SKM-1 treated with dmso at 0.1 percent for 144 hours (cell line): Measurements from ENCODE around the gene CDK5RAP1.
"Not testable (repeated sequence)": the region's sequence is repeated elsewhere in the genome, so short reads cannot be mapped to it uniquely, and the experiment has no call there.

Experiments used
- DNase-seq: peaks from one replicate; lab custom pipeline; 2025; ENCODE audit not compliant: unreplicated experiment; lab: John Stamatoyannopoulos, UW

The CDK5RAP1 gene

GRCh38 chr20:33401184-33401920 lies at the start of gene CDK5RAP1:
Gene CDK5RAP1, minus strand, starts transcription at chr20:33401519. Its CDS starts 4,455 bp downstream, at chr20:33397064.
- DNase-seq = peak; percentile 78

GRCh38 chr20:33450867-33451266 lies 49.5 kb upstream of the CDK5RAP1 start:
- no peak for DNase-seq

GRCh38 chr20:33445881-33446625 lies 44.7 kb upstream of the CDK5RAP1 start:
- DNase-seq = no peak

GRCh38 chr20:33444797-33445560 lies 43.7 kb upstream of the CDK5RAP1 start:
- no peak for DNase-seq

GRCh38 chr20:33443512-33444239 lies 42.4 kb upstream of the CDK5RAP1 start, which contains the start of gene SNTA1:
Gene SNTA1, minus strand, starts transcription at chr20:33443763. Its CDS starts 143 bp downstream, at chr20:33443620.
- DNase-seq = peak; percentile 89

GRCh38 chr20:33443006-33443511 lies 41.7 kb upstream of the CDK5RAP1 start:
- DNase-seq = no peak

GRCh38 chr20:33442136-33443005 lies 41.1 kb upstream of the CDK5RAP1 start:
- DNase-seq = no peak

GRCh38 chr20:33441142-33441955 lies 40.0 kb upstream of the CDK5RAP1 start:
- DNase-seq = no peak

- not testable (repeated sequence) for DNase-seq
Measured at GRCh38 chr20:33440562-33440961, 39.2 kb upstream of the CDK5RAP1 start.

GRCh38 chr20:33438481-33438880 lies 37.2 kb upstream of the CDK5RAP1 start:
- DNase-seq = no peak

- no peak for DNase-seq
Measured at GRCh38 chr20:33437141-33437911, 36.0 kb upstream of the CDK5RAP1 start.

GRCh38 chr20:33434434-33434833 lies 33.1 kb upstream of the CDK5RAP1 start:
- no peak for DNase-seq

- DNase-seq = no peak
Measured at GRCh38 chr20:33433465-33434234, 32.3 kb upstream of the CDK5RAP1 start.

- no peak for DNase-seq
Measured at GRCh38 chr20:33431797-33432381, 30.6 kb upstream of the CDK5RAP1 start.

- not testable (repeated sequence) for DNase-seq
Measured at GRCh38 chr20:33423875-33424274, 22.6 kb upstream of the CDK5RAP1 start.

- no peak for DNase-seq
Measured at GRCh38 chr20:33423141-33423834, 22.0 kb upstream of the CDK5RAP1 start.
